ENCODE results near the gene TMEM88. TPM values are rescaled to one million over a fixed set of nuclear protein-coding genes. Genes with fewer than 3 reads are reported as not detected.

Gene TMEM88
- total and polyA plus RNA-seq, 2 of the 13 experiments (the other 11 are each of a cell fraction or from before 2014, with no cell fraction given), result 0.31 to 0.66 TPM

DNA sequence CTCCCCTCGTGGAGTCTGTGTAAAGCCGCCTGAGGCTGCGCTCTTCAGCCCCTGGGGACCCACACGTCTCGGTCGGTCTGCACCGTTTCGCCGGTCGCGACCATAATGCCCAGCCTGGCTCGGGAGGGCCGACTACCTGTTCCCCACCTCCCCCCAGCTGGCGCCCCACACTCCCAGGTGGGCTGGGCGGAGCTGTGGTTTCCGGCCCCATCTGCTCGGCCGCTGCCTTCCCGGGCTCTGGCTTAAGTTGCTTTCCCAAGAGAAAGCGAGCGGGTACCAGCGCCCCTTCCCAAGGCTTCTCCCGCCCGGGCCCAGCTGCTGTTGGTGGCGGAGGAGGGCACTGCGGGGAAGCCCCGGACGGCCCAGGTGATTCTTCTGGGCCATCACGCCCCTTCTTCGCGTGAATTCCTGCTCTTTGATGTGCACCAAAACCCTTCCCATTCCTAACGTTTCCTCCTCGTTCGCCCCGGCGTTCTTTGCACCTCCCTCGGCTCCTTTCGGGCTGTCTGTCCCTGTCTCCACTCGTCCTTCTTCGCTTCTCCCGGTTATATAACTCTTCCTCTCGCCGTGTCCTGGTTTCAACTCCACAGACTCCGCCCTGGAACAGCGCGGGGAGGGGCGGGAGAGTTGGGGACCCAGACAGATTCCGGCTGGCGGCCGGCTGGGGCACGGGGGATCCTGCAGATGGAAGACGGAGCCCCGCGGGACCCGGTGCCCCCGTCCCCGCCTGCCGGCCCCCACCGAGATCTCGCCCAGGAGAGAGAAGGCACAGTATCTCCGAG lies 18.9 kb upstream of the TMEM88 start (continued):
- TF ChIP-seq ATF4 (CRISPR knock-in tag; IDR thresholded peaks at IDR 0.05) (no peak), ERF (CRISPR knock-in tag; IDR thresholded peaks at IDR 0.05) (no peak), ZBTB42 (CRISPR knock-in tag; IDR thresholded peaks at IDR 0.05) (0 out of 2 replicates have a peak, but pooled peaks have one; percentile 22), CHCHD3 (CRISPR knock-in tag; IDR thresholded peaks at IDR 0.05) (no peak), SIN3A (IDR thresholded peaks at IDR 0.05; ENCODE audit: borderline replicate concordance, low read depth, low read length) (peak; percentile 58; the same call in 1 of the 2 replicates), RAD51 (IDR thresholded peaks at IDR 0.05; ENCODE audit: borderline replicate concordance) (no peak), ZNF282 (IDR thresholded peaks at IDR 0.05; ENCODE audit: partially characterized antibody) (no peak), ZNF430 (CRISPR knock-in tag; IDR thresholded peaks at IDR 0.05) (peak; percentile 53), CREBL2 (CRISPR knock-in tag; IDR thresholded peaks at IDR 0.05; ENCODE audit: borderline replicate concordance) (no peak), CCDC6 (CRISPR knock-in tag; IDR thresholded peaks at IDR 0.05) (0 out of 2 replicates have a peak, but pooled peaks have one; percentile 45), ATF7-NPFF (CRISPR knock-in tag; IDR thresholded peaks at IDR 0.05; ENCODE audit: low read depth) (no peak), YEATS4 (CRISPR knock-in tag; IDR thresholded peaks at IDR 0.05; ENCODE audit: borderline replicate concordance) (no peak), FOXO4 (CRISPR knock-in tag; conservative IDR thresholded peaks at IDR 0.05) (no peak), TEAD3 (CRISPR knock-in tag; optimal IDR thresholded peaks at IDR 0.05; ENCODE audit: borderline replicate concordance) (no peak), HIVEP1 (CRISPR knock-in tag; IDR thresholded peaks at IDR 0.05) (no peak)
- TF ChIP-seq, protein P1, sequence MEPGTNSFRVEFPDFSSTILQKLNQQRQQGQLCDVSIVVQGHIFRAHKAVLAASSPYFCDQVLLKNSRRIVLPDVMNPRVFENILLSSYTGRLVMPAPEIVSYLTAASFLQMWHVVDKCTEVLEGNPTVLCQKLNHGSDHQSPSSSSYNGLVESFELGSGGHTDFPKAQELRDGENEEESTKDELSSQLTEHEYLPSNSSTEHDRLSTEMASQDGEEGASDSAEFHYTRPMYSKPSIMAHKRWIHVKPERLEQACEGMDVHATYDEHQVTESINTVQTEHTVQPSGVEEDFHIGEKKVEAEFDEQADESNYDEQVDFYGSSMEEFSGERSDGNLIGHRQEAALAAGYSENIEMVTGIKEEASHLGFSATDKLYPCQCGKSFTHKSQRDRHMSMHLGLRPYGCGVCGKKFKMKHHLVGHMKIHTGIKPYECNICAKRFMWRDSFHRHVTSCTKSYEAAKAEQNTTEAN (CRISPR knock-in tag; conservative IDR thresholded peaks at IDR 0.05), result no peak
- TF ChIP-seq, protein P2, sequence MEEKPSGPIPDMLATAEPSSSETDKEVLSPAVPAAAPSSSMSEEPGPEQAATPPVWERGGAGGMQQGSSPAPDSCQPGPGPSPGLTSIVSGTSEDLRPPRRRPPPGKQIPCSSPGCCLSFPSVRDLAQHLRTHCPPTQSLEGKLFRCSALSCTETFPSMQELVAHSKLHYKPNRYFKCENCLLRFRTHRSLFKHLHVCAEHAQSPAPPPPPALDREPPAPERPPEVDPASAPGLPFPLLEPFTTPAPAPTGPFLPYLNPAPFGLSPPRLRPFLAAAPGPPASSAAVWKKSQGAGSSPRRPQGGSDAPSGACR (CRISPR knock-in tag; IDR thresholded peaks at IDR 0.05), result no peak
- TF ChIP-seq, protein P3, sequence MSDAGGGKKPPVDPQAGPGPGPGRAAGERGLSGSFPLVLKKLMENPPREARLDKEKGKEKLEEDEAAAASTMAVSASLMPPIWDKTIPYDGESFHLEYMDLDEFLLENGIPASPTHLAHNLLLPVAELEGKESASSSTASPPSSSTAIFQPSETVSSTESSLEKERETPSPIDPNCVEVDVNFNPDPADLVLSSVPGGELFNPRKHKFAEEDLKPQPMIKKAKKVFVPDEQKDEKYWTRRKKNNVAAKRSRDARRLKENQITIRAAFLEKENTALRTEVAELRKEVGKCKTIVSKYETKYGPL (CRISPR knock-in tag; IDR thresholded peaks at IDR 0.05), result peak; percentile 89
- TF ChIP-seq, protein P4, sequence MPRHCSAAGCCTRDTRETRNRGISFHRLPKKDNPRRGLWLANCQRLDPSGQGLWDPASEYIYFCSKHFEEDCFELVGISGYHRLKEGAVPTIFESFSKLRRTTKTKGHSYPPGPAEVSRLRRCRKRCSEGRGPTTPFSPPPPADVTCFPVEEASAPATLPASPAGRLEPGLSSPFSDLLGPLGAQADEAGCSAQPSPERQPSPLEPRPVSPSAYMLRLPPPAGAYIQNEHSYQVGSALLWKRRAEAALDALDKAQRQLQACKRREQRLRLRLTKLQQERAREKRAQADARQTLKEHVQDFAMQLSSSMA (CRISPR knock-in tag; IDR thresholded peaks at IDR 0.05), result no peak
- TF ChIP-seq, protein P5, sequence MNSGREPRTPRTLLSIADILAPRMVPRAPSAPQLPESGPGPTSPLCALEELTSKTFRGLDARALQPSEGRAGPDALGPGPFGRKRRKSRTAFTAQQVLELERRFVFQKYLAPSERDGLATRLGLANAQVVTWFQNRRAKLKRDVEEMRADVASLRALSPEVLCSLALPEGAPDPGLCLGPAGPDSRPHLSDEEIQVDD (CRISPR knock-in tag; IDR thresholded peaks at IDR 0.05; ENCODE audit: borderline replicate concordance), result no peak
- TF ChIP-seq, protein P6, sequence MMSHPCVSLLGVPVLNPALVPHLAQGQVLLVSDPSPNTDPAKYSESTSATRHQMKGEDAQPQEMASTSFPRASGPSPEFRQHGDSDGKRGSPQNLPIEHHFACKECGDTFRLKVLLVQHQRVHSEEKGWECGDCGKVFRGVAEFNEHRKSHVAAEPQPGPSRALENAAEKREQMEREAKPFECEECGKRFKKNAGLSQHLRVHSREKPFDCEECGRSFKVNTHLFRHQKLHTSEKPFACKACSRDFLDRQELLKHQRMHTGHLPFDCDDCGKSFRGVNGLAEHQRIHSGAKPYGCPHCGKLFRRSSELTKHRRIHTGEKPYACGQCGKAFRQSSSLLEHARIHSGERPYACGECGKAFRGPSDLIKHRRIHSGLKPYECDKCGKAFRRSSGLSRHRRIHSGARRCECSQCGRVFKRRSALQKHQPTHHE (CRISPR knock-in tag; IDR thresholded peaks at IDR 0.05; ENCODE audit: borderline replicate concordance), result no peak; the same call in 1 of the 2 replicates

Data from HepG2 (cell line).